Measurements from ENCODE around the gene MAF. TPM values are rescaled to one million over a fixed set of nuclear protein-coding genes. Genes with fewer than 3 reads are reported as not detected.

Gene MAF
- total and polyA plus RNA-seq, 9 of the 15 experiments (the other 6 are each of a cell fraction or from before 2014, with no cell fraction given), result 0.01 to 0.18 TPM; not detected in 7

GRCh38 chr16:79623824-79624223 is 23.3 kb upstream of the MAF start (continued):
- TF ChIP-seq FOXP4 (CRISPR knock-in tag; IDR thresholded peaks at IDR 0.05; ENCODE audit: borderline replicate concordance) (no peak), EP400 (IDR thresholded peaks at IDR 0.05) (no peak), HMBOX1 (IDR thresholded peaks at IDR 0.05) (no peak)

GRCh38 chr16:79623062-79623461 is 22.5 kb upstream of the MAF start:
- Histone ChIP-seq H3K9ac (ENCODE audit: insufficient read depth in 1 of 2, low read depth in 2 of 2, low read length in 2 of 2) (no peak overlapping the region), H3K36me3 (ENCODE audit: control insufficient read depth, insufficient read depth, low read length) (no peaks in the 10 kb centered on the region), H3K9me1 (ENCODE audit: control insufficient read depth, insufficient read depth, low read length) (no peaks in the 10 kb centered on the region), H3K4me2 (ENCODE audit: insufficient read depth, low read length) (no peak overlapping the region), H3K27ac (ENCODE audit: extremely low read depth, low read depth, low read length) (no peak overlapping the region), H2AFZ (ENCODE audit: low read depth, low read length) (no peak overlapping the region), H3K4me1 (replicated peaks in 1 of 2; ENCODE audit: control insufficient read depth in 2 of 2, insufficient read depth in 2 of 2, low read length in 2 of 2) (no peaks in the 10 kb centered on the region), H3K27me3 (ENCODE audit: control insufficient read depth in 2 of 2, insufficient read depth in 2 of 2, low read length in 2 of 2) (peaks cover 17 to 24% of the 10 kb centered on the region in 2 experiments), H4K20me1 (replicated peaks; ENCODE audit: control insufficient read depth, insufficient read depth, low read length) (no peaks in the 10 kb centered on the region), H3K79me2 (ENCODE audit: control insufficient read depth, insufficient read depth, low read length) (no peaks in the 10 kb centered on the region), H3K4me3 (no peak overlapping the region), H3K9me3 (replicated peaks; ENCODE audit: control insufficient read depth, insufficient read depth, low read depth, low read length) (no peaks in the 10 kb centered on the region)
- CTCF ChIA-PET (ENCODE audit: low intra/inter-chr PET ratio), result no interaction called here
- DNase-seq (ENCODE audit: extremely low read depth in 1 of 4, low spot score in 3 of 4) (no peak), FAIRE-seq (no peak), ATAC-seq (no peak)
- POLR2A ChIA-PET, result no interaction called here
- under 1% methylated on average over 9 of the region's 9 CpGs for WGBS (ENCODE audit: insufficient coverage, low coverage, missing lambda C conversion rate)
- in situ Hi-C loops (cut with MboI), result no loop called here
- BruUV-seq (replicated peaks), result no TSS peak
- no peak for TF ChIP-seq ZNF584 (CRISPR knock-in tag; IDR thresholded peaks at IDR 0.05; ENCODE audit: low read depth)
- no peak for TF ChIP-seq SNRNP70 (optimal IDR thresholded peaks at IDR 0.05; ENCODE audit: low read depth, low read length)
- TF ChIP-seq SREBF2 (CRISPR knock-in tag; IDR thresholded peaks at IDR 0.05), result no peak
- intact Hi-C loops (cut with micrococcal nuclease), result no loop called here
